GM12872 (cell line): Measurements from ENCODE around the gene ZBTB42.

Experiments used
- CTCF ChIP-seq: IDR thresholded peaks from 3 replicates; pipeline ENCODE4 v1.5.1; 2011; ENCODE audit warnings: low read depth, mild to moderate bottlenecking, low read length, moderate library complexity; ENCODE audit not compliant: insufficient read depth

Gene ZBTB42

GRCh38 chr14:104818714-104819161, 17.8 kb downstream of the ZBTB42 start:
- TF ChIP-seq CTCF = no peak

- no peak for TF ChIP-seq CTCF
Observed at GRCh38 chr14:104819361-104819781, 18.5 kb downstream of the ZBTB42 start.

DNA sequence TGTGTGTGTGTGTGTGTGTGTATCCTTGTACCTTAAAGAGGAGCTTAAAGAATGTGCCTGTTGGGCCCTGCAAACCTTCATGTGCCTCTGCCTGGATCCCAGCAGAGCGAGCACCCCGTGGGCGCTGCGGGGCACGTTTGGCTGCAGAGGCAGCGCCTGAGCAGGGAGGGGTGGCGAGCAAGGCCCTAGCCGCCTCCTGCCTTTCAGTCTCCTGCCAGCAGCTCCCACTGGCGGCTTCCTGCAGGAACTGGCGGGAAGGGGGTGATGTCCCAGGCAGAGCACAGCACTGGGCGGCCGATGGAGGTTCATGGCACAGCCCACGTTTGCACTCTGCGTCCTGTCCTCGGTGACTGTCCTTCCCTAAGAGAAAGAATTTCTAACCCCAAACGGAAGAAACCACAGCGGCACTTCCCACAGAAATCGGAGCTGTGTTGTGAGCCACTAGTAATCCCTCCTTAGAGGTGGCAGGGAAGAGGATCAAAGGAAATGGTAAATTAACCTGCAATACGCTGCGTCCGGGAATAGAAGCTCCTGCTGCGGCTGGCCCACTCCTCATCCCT, 19.8 kb downstream of the ZBTB42 start:
- TF ChIP-seq CTCF = no peak

- TF ChIP-seq CTCF = no peak
Observed at GRCh38 chr14:104821229-104821945, 20.5 kb downstream of the ZBTB42 start.

GRCh38 chr14:104821971-104822608, 21.2 kb downstream of the ZBTB42 start:
- no peak for TF ChIP-seq CTCF

DNA sequence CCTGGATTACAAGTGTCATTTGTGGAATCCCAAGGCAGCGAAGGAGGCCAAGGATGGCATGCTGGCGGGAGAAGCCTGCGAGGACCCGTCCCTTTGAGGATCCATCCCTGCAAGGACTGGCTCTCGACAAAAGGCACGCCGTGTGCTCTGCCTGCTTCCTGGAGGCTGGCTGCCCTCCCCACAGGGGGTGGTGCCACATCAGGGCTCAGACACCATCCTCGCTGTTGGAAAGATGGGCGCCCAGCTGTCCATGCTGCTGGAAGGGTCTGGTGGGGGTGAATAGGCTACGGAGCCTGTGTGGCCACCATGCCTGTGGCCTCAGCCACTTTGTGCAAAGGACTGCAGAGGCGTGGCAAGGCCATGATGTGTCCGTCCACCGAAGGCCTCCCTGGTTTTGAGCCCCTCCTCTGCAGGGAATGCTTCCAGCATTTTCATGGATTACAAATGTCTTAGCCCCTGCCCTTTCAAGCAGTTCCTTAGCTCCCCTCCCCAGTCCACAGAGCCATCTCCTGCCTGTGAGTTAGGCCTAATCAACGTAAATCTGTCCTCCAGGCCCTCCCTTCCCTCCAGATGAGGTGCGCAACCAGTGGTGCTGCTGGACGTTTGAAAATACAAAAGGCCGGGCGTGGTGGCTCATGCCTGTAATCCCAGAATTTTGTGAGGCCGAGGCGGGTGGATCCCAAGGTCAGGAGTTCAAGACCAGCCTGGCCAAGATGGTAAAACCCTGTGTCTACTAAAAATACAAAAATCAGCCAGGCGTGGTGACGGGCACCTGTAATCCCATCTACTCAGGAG, 22.1 kb downstream of the ZBTB42 start:
- no peak for TF ChIP-seq CTCF

DNA sequence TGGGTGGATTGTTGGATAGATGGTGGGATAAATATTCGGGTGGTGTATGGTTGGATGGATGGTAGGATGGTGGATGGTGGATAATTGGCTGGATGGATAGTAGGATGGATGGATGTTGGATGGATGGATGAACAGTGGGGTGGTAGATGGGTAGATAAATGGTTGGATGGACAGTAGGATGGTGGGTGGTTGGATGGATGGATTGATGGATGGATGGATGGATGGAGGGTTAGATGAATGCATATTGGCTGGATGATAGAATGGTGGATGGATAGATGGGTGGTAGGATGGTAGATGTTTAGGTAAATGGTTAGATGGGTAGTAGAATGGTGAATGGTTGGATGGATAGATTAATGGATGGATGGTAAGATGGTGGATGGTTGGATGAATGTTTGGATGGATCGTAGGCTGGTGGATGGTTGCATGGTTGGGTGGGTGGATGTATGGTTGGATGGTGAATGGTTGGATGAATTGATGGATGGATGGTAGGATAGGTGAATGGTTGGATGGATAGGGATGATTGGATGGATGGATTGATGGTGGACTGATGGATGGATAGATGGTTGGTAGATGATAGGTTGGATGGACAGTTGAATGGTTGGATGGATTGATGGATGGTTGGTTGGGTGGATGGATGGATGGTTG, 23.6 kb downstream of the ZBTB42 start:
- no peak for TF ChIP-seq CTCF
